GM12873 (cell line): ENCODE measurements around the gene GATD1.

Experiments used
- CTCF ChIP-seq: IDR thresholded peaks from 2 replicates; pipeline ENCODE4 v1.5.1; 2012; ENCODE audit warnings: low read depth, mild to moderate bottlenecking, moderate library complexity, low read length, control low read depth; ENCODE audit not compliant: insufficient read depth; ENCODE audit errors: missing control alignments

The GATD1 gene

GRCh38 chr11:761526-762108 is 15.7 kb downstream of the GATD1 start:
- TF ChIP-seq CTCF, result no peak

GRCh38 chr11:760236-760635 is 17.1 kb downstream of the GATD1 start:
- no peak for TF ChIP-seq CTCF

GRCh38 chr11:749731-750130 is 27.6 kb downstream of the GATD1 start:
- no peak for TF ChIP-seq CTCF

- TF ChIP-seq CTCF, result no peak
Observed at GRCh38 chr11:748007-748359, 29.3 kb downstream of the GATD1 start.

GRCh38 chr11:747158-748006 is 29.9 kb downstream of the GATD1 start, which contains the start of gene TALDO1:
TALDO1 (plus strand) TSS chr11:747464; CDS start chr11:747482, 18 bp downstream.
- TF ChIP-seq CTCF, result peak; percentile 27

GRCh38 chr11:746289-747157 is 30.8 kb downstream of the GATD1 start:
- TF ChIP-seq CTCF, result no peak

- TF ChIP-seq CTCF, result no peak
Observed at GRCh38 chr11:745428-745827, 31.9 kb downstream of the GATD1 start.
